Activated T-helper 17 cell treated with anti-CD3 and anti-CD28 coated beads, Interleukin-2, amount 50 U/mL, for 72 hours (primary cell): Measurements from ENCODE around the gene PLXNA3. TPM values are rescaled to one million over a fixed set of nuclear protein-coding genes. Genes with fewer than 3 reads are reported as not detected.

Experiments used
- ATAC-seq: fragments of 150-1000 bp; cut with Tn5 transposase; replicated peaks from 2 replicates; pipeline ENCODE4 v1.10.0; 2021; ENCODE audit warnings: mild to moderate bottlenecking, moderate library complexity
- H3K27ac Mint-ChIP-seq: one replicate; pipeline ENCODE4 v1.8.0; 2022; ENCODE audit warnings: mixed read lengths
- H3K27me3 Mint-ChIP-seq: one replicate; pipeline ENCODE4 v1.8.0; 2022; ENCODE audit warnings: mixed read lengths
- H3K36me3 Mint-ChIP-seq: one replicate; pipeline ENCODE4 v1.8.0; 2022; ENCODE audit warnings: low read depth, mild to moderate bottlenecking, mixed read lengths
- H3K4me1 Mint-ChIP-seq: one replicate; pipeline ENCODE4 v1.8.0; 2022; ENCODE audit warnings: mixed read lengths
- H3K4me3 Mint-ChIP-seq: one replicate; pipeline ENCODE4 v1.8.0; 2022; ENCODE audit warnings: mild to moderate bottlenecking, mixed read lengths
- H3K9me3 Mint-ChIP-seq: one replicate; pipeline ENCODE4 v1.8.0; 2022; ENCODE audit warnings: mixed read lengths
- total RNA-seq, 2 donors: library from RNA; stranded (reverse); gene quantifications; one replicate each; pipeline ENCODE4 v1.2.3, GENCODE V29; 2022

PLXNA3 gene
- 10 to 100 TPM; 63.2 to 67.8 TPM for total RNA-seq

GRCh38 chrX:154458116-154458953 is at the start of gene PLXNA3:
Gene PLXNA3 (plus strand): TSS chrX:154458281. CDS start chrX:154460184, 1,903 bp downstream.
- Mint-ChIP-seq H3K27ac (peak within 1 kb of the TSS; percentile 92), H3K9me3 (no peaks in the 10 kb centered on the region), H3K27me3 (no peaks in the 10 kb centered on the region), H3K36me3 (peaks cover 21% of the 10 kb centered on the region), H3K4me3 (peak within 1 kb of the TSS; percentile 94), H3K4me1 (no peaks in the 10 kb centered on the region)
- ATAC-seq, result peak; percentile 73

GRCh38 chrX:154408659-154409221 is 49.3 kb upstream of the PLXNA3 start:
- peaks cover 12% of the 10 kb centered on the region for H3K36me3 Mint-ChIP-seq
- H3K9me3 Mint-ChIP-seq, result no peaks in the 10 kb centered on the region
- H3K27me3 Mint-ChIP-seq, result no peaks in the 10 kb centered on the region
- peaks cover 8% of the 10 kb centered on the region for H3K4me1 Mint-ChIP-seq
- ATAC-seq, result no peak
- peak overlapping the region; percentile 59 for H3K4me3 Mint-ChIP-seq
- peak overlapping the region; percentile 69 for H3K27ac Mint-ChIP-seq

- peak; percentile 20 for ATAC-seq
- no peaks in the 10 kb centered on the region for H3K9me3 Mint-ChIP-seq
These were observed 48.7 kb upstream of the PLXNA3 start, which contains the start of gene DNASE1L1 for GRCh38 chrX:154409222-154409871. Gene DNASE1L1 (minus strand): TSS chrX:154409254. CDS start chrX:154405568, 3,686 bp downstream.

GRCh38 chrX:154411981-154412340 is 46.1 kb upstream of the PLXNA3 start:
- peak; percentile 87 for ATAC-seq
- peak overlapping the region; percentile 75 for H3K4me3 Mint-ChIP-seq
- H3K9me3 Mint-ChIP-seq, result no peaks in the 10 kb centered on the region
- H3K27me3 Mint-ChIP-seq, result no peaks in the 10 kb centered on the region
- peaks cover 8% of the 10 kb centered on the region for H3K4me1 Mint-ChIP-seq
- H3K36me3 Mint-ChIP-seq, result peaks cover 12% of the 10 kb centered on the region
- peak overlapping the region; percentile 83 for H3K27ac Mint-ChIP-seq

More at GRCh38 chrX:154409222-154409871, 48.7 kb upstream of the PLXNA3 start, which contains the start of gene DNASE1L1:
- no peaks in the 10 kb centered on the region for H3K27me3 Mint-ChIP-seq
- peak within 1 kb of the TSS; percentile 69 for H3K27ac Mint-ChIP-seq
- H3K36me3 Mint-ChIP-seq, result peaks cover 12% of the 10 kb centered on the region
- peak within 1 kb of the TSS; percentile 59 for H3K4me3 Mint-ChIP-seq
- peaks cover 8% of the 10 kb centered on the region for H3K4me1 Mint-ChIP-seq

- peak overlapping the region; percentile 75 for H3K4me3 Mint-ChIP-seq
- H3K9me3 Mint-ChIP-seq, result no peaks in the 10 kb centered on the region
- no peaks in the 10 kb centered on the region for H3K27me3 Mint-ChIP-seq
- peak; percentile 57 for ATAC-seq
- H3K27ac Mint-ChIP-seq, result peak overlapping the region; percentile 83
- H3K36me3 Mint-ChIP-seq, result peaks cover 12% of the 10 kb centered on the region
- peaks cover 8% of the 10 kb centered on the region for H3K4me1 Mint-ChIP-seq
These were observed 45.6 kb upstream of the PLXNA3 start for GRCh38 chrX:154412468-154412867.

GRCh38 chrX:154413142-154413541 is 44.9 kb upstream of the PLXNA3 start:
- ATAC-seq, result no peak
- Mint-ChIP-seq H3K4me1 (peaks cover 8% of the 10 kb centered on the region), H3K27ac (no peak overlapping the region), H3K27me3 (no peaks in the 10 kb centered on the region), H3K36me3 (peaks cover 12% of the 10 kb centered on the region), H3K4me3 (peak overlapping the region; percentile 75), H3K9me3 (no peaks in the 10 kb centered on the region)

GRCh38 chrX:154417157-154417556 is 40.9 kb upstream of the PLXNA3 start:
- no peak overlapping the region for H3K27ac Mint-ChIP-seq
- H3K27me3 Mint-ChIP-seq, result no peaks in the 10 kb centered on the region
- peaks cover 3% of the 10 kb centered on the region for H3K4me1 Mint-ChIP-seq
- no peaks in the 10 kb centered on the region for H3K9me3 Mint-ChIP-seq
- peaks cover 6% of the 10 kb centered on the region for H3K36me3 Mint-ChIP-seq
- no peak overlapping the region for H3K4me3 Mint-ChIP-seq
- no peak for ATAC-seq

GRCh38 chrX:154419189-154419588 is 38.9 kb upstream of the PLXNA3 start:
- ATAC-seq, result no peak
- Mint-ChIP-seq H3K4me3 (no peak overlapping the region), H3K9me3 (no peaks in the 10 kb centered on the region), H3K27ac (no peak overlapping the region), H3K27me3 (no peaks in the 10 kb centered on the region), H3K4me1 (no peaks in the 10 kb centered on the region), H3K36me3 (no peaks in the 10 kb centered on the region)

GRCh38 chrX:154419688-154420401 is 38.2 kb upstream of the PLXNA3 start:
- no peaks in the 10 kb centered on the region for H3K27me3 Mint-ChIP-seq
- H3K9me3 Mint-ChIP-seq, result no peaks in the 10 kb centered on the region
- no peak overlapping the region for H3K27ac Mint-ChIP-seq
- ATAC-seq, result no peak
- H3K4me3 Mint-ChIP-seq, result no peak overlapping the region
- no peaks in the 10 kb centered on the region for H3K36me3 Mint-ChIP-seq
- H3K4me1 Mint-ChIP-seq, result no peaks in the 10 kb centered on the region

- H3K27me3 Mint-ChIP-seq, result no peaks in the 10 kb centered on the region
- no peak for ATAC-seq
- no peaks in the 10 kb centered on the region for H3K9me3 Mint-ChIP-seq
- H3K4me3 Mint-ChIP-seq, result no peak overlapping the region
- no peaks in the 10 kb centered on the region for H3K4me1 Mint-ChIP-seq
- H3K27ac Mint-ChIP-seq, result no peak overlapping the region
- no peaks in the 10 kb centered on the region for H3K36me3 Mint-ChIP-seq
These were observed 37.7 kb upstream of the PLXNA3 start for GRCh38 chrX:154420402-154420756.

- H3K4me3 Mint-ChIP-seq, result peak overlapping the region; percentile 85
- H3K27ac Mint-ChIP-seq, result no peak overlapping the region
- H3K27me3 Mint-ChIP-seq, result no peaks in the 10 kb centered on the region
- H3K4me1 Mint-ChIP-seq, result peaks cover 6% of the 10 kb centered on the region
- ATAC-seq, result no peak
- no peaks in the 10 kb centered on the region for H3K9me3 Mint-ChIP-seq
- H3K36me3 Mint-ChIP-seq, result peaks cover 7% of the 10 kb centered on the region
These were observed 30.9 kb upstream of the PLXNA3 start for GRCh38 chrX:154426916-154427770.

GRCh38 chrX:154428176-154429171 is 29.6 kb upstream of the PLXNA3 start, which contains the start of gene ATP6AP1:
Gene ATP6AP1 (plus strand): TSS chrX:154428677. CDS start chrX:154428693, 16 bp downstream.
- peak; percentile 99 for ATAC-seq
- Mint-ChIP-seq H3K4me1 (peaks cover 6% of the 10 kb centered on the region), H3K27ac (peak within 1 kb of the TSS; percentile 73), H3K4me3 (peak within 1 kb of the TSS; percentile 85), H3K27me3 (no peaks in the 10 kb centered on the region), H3K9me3 (no peaks in the 10 kb centered on the region), H3K36me3 (peaks cover 14% of the 10 kb centered on the region)
